PC-9 (cell line): ENCODE data around the gene SARS2. TPM values are rescaled to one million over a fixed set of nuclear protein-coding genes. Genes with fewer than 3 reads are reported as not detected.
"Not testable (repeated sequence)": the region's sequence is repeated elsewhere in the genome, so short reads cannot be mapped to it uniquely, and the experiment has no call there.

ENCODE experiments used
- BruUV-seq: library from RNA; stranded (reverse); fragments of 400-500 nt; replicated peaks from 2 replicates; lab custom pipeline; 2021; lab: Mats Ljungman, UMichigan
- CTCF ChIA-PET: fragments of 300-600 bp; sonication (Branson Sonifier 250); formaldehyde crosslinking; loops from one replicate; lab custom pipeline; 2022; ENCODE audit warnings: antibody characterized with exemption; lab: Charles Lee
- POLR2A ChIA-PET: fragments of 300-600 bp; sonication (Branson Sonifier 250); formaldehyde crosslinking; loops from one replicate; lab custom pipeline; 2022; ENCODE audit warnings: antibody characterized with exemption; ENCODE audit not compliant: unreplicated experiment; lab: Charles Lee
- DNase-seq, 2 experiments: peaks; one replicate each; pipeline versions ENCODE4 v3.0.0 to v3.0.0-alpha.2; 2015 to 2022; ENCODE audit warnings: mixed read lengths in 1 of 2
- H2AFZ ChIP-seq: fragments of 200-600 bp; sonication (generic); 2 replicates; pipeline ENCODE4 v1.8.1; 2017; ENCODE audit warnings: antibody characterized with exemption
- H3F3A ChIP-seq: fragments of 200-600 bp; sonication (generic); 2 replicates; pipeline ENCODE4 v1.8.1; 2017; ENCODE audit warnings: antibody characterized with exemption, mild to moderate bottlenecking, low read depth; ENCODE audit not compliant: insufficient read depth
- H3K27ac ChIP-seq: fragments of 200-600 bp; sonication (generic); 2 replicates; pipeline ENCODE4 v1.6.1; 2016; ENCODE audit warnings: mixed run types
- H3K27me3 ChIP-seq: fragments of 200-600 bp; sonication (generic); 2 replicates; pipeline ENCODE4 v1.6.1; 2016; ENCODE audit warnings: low read depth, mixed run types; ENCODE audit not compliant: insufficient read depth
- H3K36me3 ChIP-seq: fragments of 200-600 bp; sonication (generic); 2 replicates; pipeline ENCODE4 v1.6.1; 2016; ENCODE audit warnings: low read depth, mixed run types
- H3K4me1 ChIP-seq: fragments of 200-600 bp; sonication (generic); replicated peaks from 2 replicates; pipeline ENCODE4 v1.6.1; 2016; ENCODE audit warnings: mixed run types; ENCODE audit not compliant: insufficient read depth
- H3K4me2 ChIP-seq: fragments of 200-600 bp; sonication (generic); 2 replicates; pipeline ENCODE4 v1.6.1; 2017; ENCODE audit warnings: mixed run types
- H3K4me3 ChIP-seq: fragments of 200-600 bp; sonication (generic); 2 replicates; pipeline ENCODE4 v1.6.1; 2016; ENCODE audit warnings: mixed run types
- H3K79me2 ChIP-seq: fragments of 200-600 bp; sonication (generic); 2 replicates; pipeline ENCODE4 v1.6.1; 2017; ENCODE audit warnings: low read depth, mixed run types
- H3K9me2 ChIP-seq: fragments of 200-600 bp; sonication (generic); 2 replicates; pipeline ENCODE4 v1.8.1; 2017; ENCODE audit warnings: mild to moderate bottlenecking; ENCODE audit not compliant: insufficient read depth
- H3K9me3 ChIP-seq: fragments of 200-600 bp; sonication (generic); 2 replicates; pipeline ENCODE4 v1.8.1; 2016; ENCODE audit warnings: low read depth; ENCODE audit not compliant: insufficient read depth
- H4K20me1 ChIP-seq: fragments of 200-600 bp; sonication (generic); 2 replicates; pipeline ENCODE4 v1.8.1; 2017; ENCODE audit not compliant: insufficient read depth
- EZH2 ChIP-seq: fragments of 200-600 bp; sonication (generic); IDR thresholded peaks from 2 replicates; pipeline ENCODE4 v1.8.0; 2017; ENCODE audit warnings: antibody characterized with exemption, low read depth
- intact Hi-C: fragments of 100-400 bp; cut with micrococcal nuclease; formaldehyde crosslinking; loops from one replicate; pipeline ENCODE4 v1.10.0; 2022; ENCODE audit not compliant: unreplicated experiment
- total RNA-seq: library from RNA; stranded (reverse); gene quantifications from 2 replicates; pipeline ENCODE4 v1.2.3, GENCODE V29; 2021
- TF ChIP-seq, protein P1 (sequence below): fragments of 200-600 bp; sonication (generic); conservative IDR thresholded peaks from 2 replicates; pipeline ENCODE4 v1.6.1; 2017; ENCODE audit warnings: mixed run types, antibody characterized with exemption, mild to moderate bottlenecking, moderate library complexity

Gene SARS2
- total RNA-seq, 1 experiment from 2014 or later: 33.7 TPM

DNA sequence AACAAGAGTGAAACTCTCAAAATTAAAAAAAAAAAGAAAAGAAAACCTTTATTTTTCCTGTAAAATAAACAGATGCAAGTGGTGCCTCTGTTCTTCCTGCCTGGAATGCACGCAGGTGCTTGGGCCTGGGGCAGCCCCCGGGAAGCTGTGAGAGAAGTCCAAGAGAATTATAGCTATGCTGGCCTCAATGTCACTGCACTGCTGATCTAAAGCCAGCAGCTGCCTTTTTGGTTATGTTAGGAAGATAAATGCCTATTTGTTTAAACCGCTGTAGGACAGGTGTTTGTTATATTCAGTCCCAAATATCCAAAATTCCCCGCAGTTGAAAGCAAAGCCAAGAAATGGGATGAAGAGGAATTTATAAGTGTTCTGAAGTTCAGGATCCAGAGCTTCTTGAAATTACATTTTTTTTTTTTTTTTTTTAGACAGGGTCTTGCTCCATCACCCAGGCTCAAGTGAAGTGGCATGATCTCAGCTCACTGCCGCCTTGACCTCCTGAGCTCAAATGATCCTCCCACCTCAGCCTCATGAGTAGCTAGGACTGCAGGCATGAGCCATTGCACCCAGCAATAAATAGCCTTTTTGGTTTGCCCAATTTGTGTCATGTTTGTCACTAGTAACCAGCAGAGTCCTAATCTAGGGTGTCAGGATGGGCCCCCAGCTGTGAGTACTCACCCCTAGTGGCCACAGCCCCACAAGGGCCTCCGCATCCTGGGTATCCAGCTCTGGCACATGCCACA, 54.7 kb downstream of the SARS2 start:
- H3K4me3 ChIP-seq: no peak overlapping the region
- ChIA-PET POLR2A (interaction anchor here (0.7 kb wide), 1 partner anchor 469 kb away, joined by 5 read pairs; no protein-coding TSS in a partner anchor), CTCF (interaction anchor here (0.5 to 0.6 kb wide), 2 partner anchors 48 to 56 kb away, joined by 3 to 12 read pairs; no protein-coding TSS in a partner anchor)

DNA sequence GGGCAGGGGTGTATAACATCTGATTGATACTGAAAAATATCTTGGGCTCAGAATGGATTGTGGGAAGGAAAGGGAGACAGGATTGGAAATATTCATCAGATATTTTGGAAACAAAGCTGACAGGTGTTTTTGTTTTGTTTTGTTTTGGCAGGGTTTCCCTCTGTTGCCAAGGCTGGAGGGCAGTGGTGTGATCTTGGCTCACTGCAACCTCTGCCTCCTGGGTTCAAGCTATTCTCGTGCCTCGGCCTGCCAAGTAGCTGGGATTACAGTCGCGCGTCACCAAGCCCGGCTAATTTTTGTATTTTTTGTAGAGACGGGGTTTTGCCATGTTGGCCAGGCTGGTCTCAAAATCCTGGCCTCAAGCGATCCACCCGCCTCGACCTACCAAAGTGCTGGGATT, 57.2 kb downstream of the SARS2 start:
- DNase-seq, H3K79me2 ChIP-seq, CTCF ChIA-PET, H3K4me3 ChIP-seq, H3K36me3 ChIP-seq, H3K9me2 ChIP-seq, H2AFZ ChIP-seq, H3F3A ChIP-seq, H3K9me3 ChIP-seq, H3K27me3 ChIP-seq, intact Hi-C loops, POLR2A ChIA-PET, H3K27ac ChIP-seq, BruUV-seq, H3K4me2 ChIP-seq, H4K20me1 ChIP-seq: not testable (repeated sequence)
- H3K4me1 ChIP-seq: peaks cover 23% of the 10 kb centered on the region

More for the DNA sequence above, 54.7 kb downstream of the SARS2 start:
- Histone ChIP-seq H2AFZ (no peak overlapping the region), H3K4me2 (no peak overlapping the region), H3K9me2 (no peaks in the 10 kb centered on the region), H3K79me2 (no peaks in the 10 kb centered on the region), H3K36me3 (no peaks in the 10 kb centered on the region), H4K20me1 (no peaks in the 10 kb centered on the region), H3K9me3 (no peaks in the 10 kb centered on the region), H3F3A (peaks cover 3% of the 10 kb centered on the region; the same call in 1 of the 2 replicates), H3K27ac (no peak overlapping the region), H3K27me3 (no peaks in the 10 kb centered on the region), H3K4me1 (peaks cover 23% of the 10 kb centered on the region)
- BruUV-seq: no TSS peak
- no peak for DNase-seq
- intact Hi-C loops: no loop called here
- TF ChIP-seq, protein P1, sequence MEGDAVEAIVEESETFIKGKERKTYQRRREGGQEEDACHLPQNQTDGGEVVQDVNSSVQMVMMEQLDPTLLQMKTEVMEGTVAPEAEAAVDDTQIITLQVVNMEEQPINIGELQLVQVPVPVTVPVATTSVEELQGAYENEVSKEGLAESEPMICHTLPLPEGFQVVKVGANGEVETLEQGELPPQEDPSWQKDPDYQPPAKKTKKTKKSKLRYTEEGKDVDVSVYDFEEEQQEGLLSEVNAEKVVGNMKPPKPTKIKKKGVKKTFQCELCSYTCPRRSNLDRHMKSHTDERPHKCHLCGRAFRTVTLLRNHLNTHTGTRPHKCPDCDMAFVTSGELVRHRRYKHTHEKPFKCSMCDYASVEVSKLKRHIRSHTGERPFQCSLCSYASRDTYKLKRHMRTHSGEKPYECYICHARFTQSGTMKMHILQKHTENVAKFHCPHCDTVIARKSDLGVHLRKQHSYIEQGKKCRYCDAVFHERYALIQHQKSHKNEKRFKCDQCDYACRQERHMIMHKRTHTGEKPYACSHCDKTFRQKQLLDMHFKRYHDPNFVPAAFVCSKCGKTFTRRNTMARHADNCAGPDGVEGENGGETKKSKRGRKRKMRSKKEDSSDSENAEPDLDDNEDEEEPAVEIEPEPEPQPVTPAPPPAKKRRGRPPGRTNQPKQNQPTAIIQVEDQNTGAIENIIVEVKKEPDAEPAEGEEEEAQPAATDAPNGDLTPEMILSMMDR: no peak
- TF ChIP-seq EZH2: no peak

DNA sequence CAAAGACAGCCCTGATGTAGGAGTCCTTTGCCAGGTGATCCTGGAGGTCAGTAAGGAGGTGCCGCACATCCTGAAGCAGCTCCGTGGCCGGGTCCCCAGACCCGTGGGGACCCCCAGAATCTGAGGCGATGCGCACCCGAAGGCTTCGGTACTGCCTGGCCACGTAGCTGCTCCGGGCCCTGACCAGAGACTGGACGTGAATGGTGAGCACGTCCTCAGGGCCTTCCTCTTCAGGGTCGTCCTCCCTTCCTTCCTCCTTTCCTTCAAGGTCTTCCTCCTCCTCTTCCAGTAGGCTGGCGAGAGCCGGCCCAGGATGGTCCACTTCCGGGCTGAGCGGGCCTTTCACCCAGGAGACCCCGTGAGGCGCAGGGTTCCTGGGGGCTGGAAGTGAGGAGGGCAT, 60.0 kb downstream of the SARS2 start:
- Histone ChIP-seq H3K36me3 (no peaks in the 10 kb centered on the region), H3K27me3 (no peaks in the 10 kb centered on the region), H3K9me2 (no peaks in the 10 kb centered on the region), H4K20me1 (no peaks in the 10 kb centered on the region), H3K79me2 (no peaks in the 10 kb centered on the region), H3K4me2 (no peak overlapping the region), H3F3A (peaks cover 14% of the 10 kb centered on the region; the same call in 1 of the 2 replicates), H2AFZ (no peak overlapping the region), H3K4me3 (no peak overlapping the region), H3K27ac (no peak overlapping the region), H3K4me1 (peaks cover 9% of the 10 kb centered on the region), H3K9me3 (no peaks in the 10 kb centered on the region)
- BruUV-seq: no TSS peak
- no peak for TF ChIP-seq EZH2
- TF ChIP-seq, protein P1: no peak
- ChIA-PET CTCF (no interaction called here), POLR2A (no interaction called here)
- no peak for DNase-seq
- intact Hi-C loops: no loop called here
